NOMO-1 (cell line): ENCODE measurements around the gene ASB17.
"Not testable (repeated sequence)": the region's sequence is repeated elsewhere in the genome, so short reads cannot be mapped to it uniquely, and the experiment has no call there.

ENCODE experiments used
- DNase-seq, 2 experiments: peaks; one replicate each; lab custom pipeline; 2025; ENCODE audit not compliant: unreplicated experiment in 2 of 2; lab: John Stamatoyannopoulos, UW

The ASB17 gene

GRCh38 chr1:75932304-75932703, at the start of gene ASB17:
ASB17 (minus strand) TSS chr1:75932404; CDS start chr1:75932291, 113 bp downstream.
- no peak for DNase-seq

- no peak for DNase-seq
Measured at GRCh38 chr1:75980972-75981897, 49.0 kb upstream of the ASB17 start.

GRCh38 chr1:75970631-75971030, 38.4 kb upstream of the ASB17 start:
- DNase-seq: no peak

GRCh38 chr1:75969550-75969949, 37.3 kb upstream of the ASB17 start:
- DNase-seq: no peak

- no peak for DNase-seq
Measured at GRCh38 chr1:75967719-75968118, 35.5 kb upstream of the ASB17 start.

GRCh38 chr1:75964760-75965408, 32.7 kb upstream of the ASB17 start:
- DNase-seq: no peak

GRCh38 chr1:75964110-75964759, 32.0 kb upstream of the ASB17 start:
- not testable (repeated sequence) for DNase-seq

GRCh38 chr1:75954586-75954985, 22.4 kb upstream of the ASB17 start:
- DNase-seq: peak in 1 of 2 experiments; percentile 35

GRCh38 chr1:75953461-75953860, 21.3 kb upstream of the ASB17 start:
- DNase-seq: no peak

- no peak for DNase-seq
Measured at GRCh38 chr1:75952016-75952415, 19.8 kb upstream of the ASB17 start.

GRCh38 chr1:75950176-75950575, 18.0 kb upstream of the ASB17 start:
- DNase-seq: no peak

- peak; percentile 74 to 83 for DNase-seq
Measured at GRCh38 chr1:75943037-75943436, 10.8 kb upstream of the ASB17 start.

- DNase-seq: peak in 1 of 2 experiments; percentile 6
Measured at GRCh38 chr1:75937034-75937433, 4.8 kb upstream of the ASB17 start.

GRCh38 chr1:75922698-75923097, 9.5 kb downstream of the ASB17 start:
- no peak for DNase-seq

GRCh38 chr1:75916834-75917233, 15.4 kb downstream of the ASB17 start:
- no peak for DNase-seq

- DNase-seq: peak; percentile 45 to 56
Measured at GRCh38 chr1:75908717-75909152, 23.5 kb downstream of the ASB17 start.

GRCh38 chr1:75901371-75901770, 30.8 kb downstream of the ASB17 start:
- no peak for DNase-seq

GRCh38 chr1:75884437-75884836, 47.8 kb downstream of the ASB17 start:
- no peak for DNase-seq

GRCh38 chr1:75879985-75880384, 52.2 kb downstream of the ASB17 start:
- no peak for DNase-seq

- no peak for DNase-seq
Measured at GRCh38 chr1:75870951-75871350, 61.3 kb downstream of the ASB17 start.
